Posterior vena cava (tissue), 2 donors: Measurements from ENCODE around the gene TMEM9. TPM values are rescaled to one million over a fixed set of nuclear protein-coding genes. Genes with fewer than 3 reads are reported as not detected.
"Not testable (repeated sequence)": the region's sequence is repeated elsewhere in the genome, so short reads cannot be mapped to it uniquely, and the experiment has no call there.

Experiments used
- DNase-seq: peaks from one replicate; pipeline ENCODE4 v3.0.0-alpha.2; 2020; ENCODE audit warnings: low spot score
- intact Hi-C, 2 donors: fragments of 100-400 bp; cut with DNase I; formaldehyde crosslinking; loops; one replicate each; pipeline versions ENCODE4 v1.14.1 to v1.14.2; 2022 to 2023
- total RNA-seq, 2 donors: library from RNA; stranded (reverse); fragmentation: NEBNext Ultra II Directional; extraction: Animal tissue kit (Norgen Biotek cat#: 25700); gene quantifications; one replicate each; pipeline ENCODE4 v1.2.1, GENCODE V29; 2021
- donor health status: DM: yes; HTN: yes; CAD: no.
- donor health status: DM: yes; HTN: yes; CAD: no.

Gene TMEM9
- total RNA-seq, 2 donors from 2014 or later, result 35.5 to 54.9 TPM

- no peak for DNase-seq
- intact Hi-C loops, result no loop called here
Observed at GRCh38 chr1:201176940-201177339, 22.7 kb upstream of the TMEM9 start.

GRCh38 chr1:201175820-201176500 lies 21.7 kb upstream of the TMEM9 start:
- intact Hi-C loops, result no loop called here
- no peak for DNase-seq

- intact Hi-C loops, result no loop called here
- DNase-seq, result no peak
Observed at GRCh38 chr1:201173736-201174135, 19.5 kb upstream of the TMEM9 start.

DNA sequence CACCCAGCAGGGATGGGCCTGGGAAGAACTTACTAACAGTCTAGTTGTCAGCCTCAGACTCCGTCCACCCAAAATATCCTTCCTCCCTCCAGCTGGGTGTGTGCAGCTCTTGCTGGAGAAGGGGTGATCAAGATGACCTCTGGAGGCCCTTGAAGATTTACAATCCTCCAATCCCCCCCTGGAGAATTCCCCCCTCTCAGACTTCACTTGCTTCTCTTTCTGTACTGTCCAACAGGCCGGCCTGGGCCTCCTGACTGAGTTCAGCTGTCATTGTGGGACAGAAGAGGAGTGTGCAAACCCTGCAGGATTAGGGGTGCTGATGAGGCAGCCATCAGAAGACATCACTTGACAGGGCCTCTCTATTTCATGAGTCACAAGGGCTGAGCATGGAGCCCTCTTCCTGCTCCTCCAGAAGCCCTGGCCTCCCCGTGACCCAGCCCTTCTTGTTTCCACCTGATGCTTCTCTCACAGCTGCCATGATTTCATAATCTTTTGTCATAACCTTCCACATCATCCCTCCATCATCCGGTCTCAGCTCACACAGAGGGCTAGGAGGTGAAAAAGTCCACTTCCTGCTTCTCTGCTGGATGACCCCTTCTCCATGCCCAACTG lies 18.8 kb upstream of the TMEM9 start:
- DNase-seq, result no peak
- intact Hi-C loops, result no loop called here

DNA sequence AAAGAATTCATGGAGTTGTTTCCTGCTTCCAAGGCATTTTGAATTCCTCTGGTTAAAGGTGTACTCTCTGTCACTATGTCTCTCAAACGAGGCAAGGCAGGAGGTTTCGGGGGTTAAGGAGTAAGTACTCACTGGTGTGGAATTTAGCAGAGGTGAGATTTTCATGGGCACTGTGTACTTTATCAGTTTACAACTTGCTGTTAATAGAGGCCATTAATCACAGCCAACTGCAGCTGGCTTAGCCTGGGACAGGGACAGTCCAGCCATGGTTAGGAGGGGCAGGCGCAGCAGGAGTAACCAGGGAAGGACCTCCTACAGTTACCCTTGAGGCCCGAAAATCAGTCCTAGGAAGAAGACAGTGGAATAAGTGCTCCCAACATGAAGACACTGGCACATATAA lies 18.1 kb upstream of the TMEM9 start:
- DNase-seq, result no peak
- intact Hi-C loops, result no loop called here

GRCh38 chr1:201171063-201172036 lies 17.1 kb upstream of the TMEM9 start:
- peak; percentile 87 for DNase-seq
- intact Hi-C loops, result no loop called here

DNA sequence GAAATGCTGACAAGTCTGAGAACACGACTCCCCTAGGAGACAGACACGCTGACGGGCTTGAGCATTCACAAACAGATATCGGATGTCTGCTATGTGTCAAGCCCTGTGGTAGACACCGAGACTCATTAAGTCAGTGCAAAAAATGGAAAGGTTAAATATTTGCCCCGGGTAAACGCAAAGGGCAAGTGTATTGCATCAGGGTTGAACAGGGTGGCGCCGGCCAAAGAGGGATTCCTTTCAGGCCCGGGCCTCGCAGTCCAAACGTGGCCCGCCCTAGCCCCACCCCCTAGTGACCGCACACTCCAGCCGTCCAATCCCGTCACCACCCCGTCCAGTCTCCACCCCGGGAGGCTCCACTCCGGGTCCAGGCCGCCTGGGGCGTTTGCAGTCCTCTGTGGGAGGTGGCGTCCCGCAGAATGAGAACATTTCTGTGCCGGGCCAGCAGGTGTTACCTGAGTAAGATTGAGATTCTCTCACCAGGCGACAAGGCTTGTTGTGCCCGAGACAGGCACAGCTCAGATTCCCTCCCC lies 16.3 kb upstream of the TMEM9 start:
- intact Hi-C loops, result no loop called here
- DNase-seq, result peak; percentile 98

- no peak for DNase-seq
- intact Hi-C loops, result no loop called here
Observed at GRCh38 chr1:201169971-201170532, 15.8 kb upstream of the TMEM9 start.

GRCh38 chr1:201169203-201169602 lies 14.9 kb upstream of the TMEM9 start:
- intact Hi-C loops, result no loop called here
- no peak for DNase-seq

DNA sequence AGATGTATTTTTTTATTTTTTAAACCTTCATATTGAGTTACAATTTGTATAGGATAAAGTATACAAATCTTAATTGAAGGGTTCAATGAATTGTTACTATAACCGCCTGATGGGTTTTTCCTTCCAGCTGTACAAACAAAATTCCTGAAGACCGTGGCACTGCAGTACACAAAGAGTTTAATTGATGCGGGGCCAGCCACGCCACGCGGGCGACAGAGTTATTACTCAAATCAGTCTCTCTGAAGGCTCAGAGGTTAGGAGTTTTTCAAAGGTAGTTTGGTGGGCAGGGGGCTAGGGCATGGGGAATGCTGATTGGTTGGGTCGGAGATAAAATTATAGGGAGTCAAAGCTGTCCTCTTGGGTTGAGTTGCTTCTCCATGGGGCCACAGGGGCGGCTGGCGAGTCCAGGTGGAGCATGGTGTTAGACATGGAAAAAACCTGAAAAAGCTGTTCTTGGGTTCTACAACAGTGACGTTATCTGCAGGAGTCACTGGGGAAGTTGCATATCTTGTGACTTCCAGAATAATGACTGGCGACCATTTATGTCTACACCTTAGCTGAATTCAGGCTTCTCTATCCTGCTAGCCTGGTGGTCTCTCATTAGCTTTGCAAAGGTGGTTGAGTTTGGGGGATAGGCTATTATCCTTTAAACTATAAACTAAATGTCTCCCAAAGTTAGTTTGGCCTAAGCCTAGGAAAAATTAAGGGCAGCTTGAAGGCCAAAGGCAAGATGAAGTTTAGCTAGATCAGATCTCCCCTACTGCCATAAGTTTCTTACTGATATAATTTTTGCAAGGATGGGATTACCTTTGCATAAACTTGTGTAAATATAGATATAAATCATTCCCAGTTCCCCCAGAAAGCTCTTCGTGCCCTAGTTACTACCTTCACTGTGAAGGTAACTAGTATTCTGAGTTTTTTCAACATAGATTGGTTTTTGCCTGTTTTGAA lies 13.0 kb upstream of the TMEM9 start:
- DNase-seq, result no peak
- intact Hi-C loops, result no loop called here

- intact Hi-C loops, result no loop called here
- no peak for DNase-seq
Observed at GRCh38 chr1:201164645-201165044, 10.4 kb upstream of the TMEM9 start.

DNA sequence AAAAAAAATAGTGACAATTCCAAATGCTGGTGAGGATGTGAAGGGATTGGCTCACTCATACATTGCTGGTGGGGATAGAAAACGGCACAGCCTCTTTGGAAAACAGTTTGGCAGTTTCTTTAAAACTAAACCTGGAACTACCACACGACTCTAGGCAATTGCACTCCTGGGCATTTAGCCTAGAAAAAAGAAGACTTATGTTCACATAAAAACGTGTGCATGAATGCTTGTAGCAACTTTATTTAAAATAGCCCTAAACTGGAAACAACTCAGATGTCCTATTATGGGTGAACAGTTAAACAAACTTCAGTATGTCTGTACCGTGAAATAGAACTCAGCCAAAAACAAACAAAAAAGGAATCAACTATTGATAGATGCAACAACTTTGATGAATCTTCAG lies 9.4 kb upstream of the TMEM9 start:
- no peak for DNase-seq
- intact Hi-C loops, result no loop called here

DNA sequence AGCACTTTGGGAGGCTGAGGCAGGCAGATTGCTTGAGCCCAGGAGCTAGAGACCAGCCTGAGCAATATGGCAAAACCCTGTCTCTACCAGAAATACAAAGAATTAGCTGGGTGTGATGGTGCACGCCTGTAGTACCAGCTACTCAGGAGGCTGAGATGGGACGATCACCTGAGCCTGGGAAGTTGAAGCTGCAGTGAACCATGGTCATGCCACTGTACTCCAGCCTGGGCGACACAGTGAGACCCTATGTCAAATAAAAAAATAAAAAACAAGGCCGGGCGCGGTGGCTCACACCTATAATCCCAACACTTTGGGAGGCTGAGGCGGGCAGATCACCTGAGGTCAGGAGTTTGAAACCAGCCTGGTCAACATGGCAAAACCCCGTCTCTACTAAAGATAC lies 8.8 kb upstream of the TMEM9 start:
- intact Hi-C loops, DNase-seq: not testable (repeated sequence)

- intact Hi-C loops, result no loop called here
- no peak for DNase-seq
Observed at GRCh38 chr1:201157949-201158348, 3.7 kb upstream of the TMEM9 start.

DNA sequence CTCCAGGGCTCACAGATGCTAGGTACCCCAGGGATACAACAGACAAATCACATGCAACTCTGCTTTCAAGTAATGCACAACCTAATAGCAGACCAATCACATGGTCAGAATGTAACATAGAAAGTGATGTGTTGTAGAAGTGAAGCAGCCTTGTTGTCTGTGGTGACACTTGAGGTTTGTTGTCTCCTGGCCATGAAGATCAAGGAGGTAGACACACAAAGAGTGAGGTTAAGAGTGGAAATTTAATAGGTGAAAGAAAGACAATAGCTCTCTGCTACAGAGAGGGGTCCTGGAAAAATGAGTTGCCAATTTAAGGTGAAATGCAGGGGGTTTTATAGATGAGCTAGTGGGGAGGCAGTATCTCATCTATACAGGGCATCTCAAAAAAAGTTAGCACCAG lies 2.5 kb upstream of the TMEM9 start:
- DNase-seq, result no peak
- intact Hi-C loops, result no loop called here

GRCh38 chr1:201156346-201156745 lies 2.1 kb upstream of the TMEM9 start:
- DNase-seq, result no peak
- intact Hi-C loops, result no loop called here

- intact Hi-C loops, result no loop called here
- DNase-seq, result no peak
Observed at GRCh38 chr1:201155354-201155753, 1.1 kb upstream of the TMEM9 start.

- no peak for DNase-seq
- intact Hi-C loops, result no loop called here
Observed at GRCh38 chr1:201153474-201154388, 543 bp downstream of the TMEM9 start.
